ENCODE measurements around the gene EHF.

GRCh38 chr11:34631737-34632104, 10.8 kb downstream of the EHF start:
- TF ChIP-seq CTCF (IDR thresholded peaks at IDR 0.05) = no peak
- TF ChIP-seq POLR2A (IDR thresholded peaks at IDR 0.05) = peak in 1 of 2 donors; percentile 52

All from thyroid gland (tissue), 4 donors.